22Rv1 (cell line): ENCODE data around the gene ASTN2.

Experiments used
- H3K27ac ChIP-seq: fragments of 450-650 bp; 2 replicates; pipeline ENCODE4 v1.5.1; 2017
- ZFX ChIP-seq: fragments of 450-650 bp; IDR thresholded peaks from 2 replicates; pipeline ENCODE4 v1.6.1; 2017; ENCODE audit warnings: antibody characterized with exemption, borderline replicate concordance
- TF ChIP-seq, protein P1 (sequence below): fragments of 450-650 bp; IDR thresholded peaks from 2 replicates; pipeline ENCODE4 v1.5.1; 2017; ENCODE audit warnings: mild to moderate bottlenecking

Gene ASTN2

GRCh38 chr9:117160254-117160653, 254.6 kb downstream of the ASTN2 start:
- H3K27ac ChIP-seq = no peak overlapping the region
- TF ChIP-seq ZFX = no peak
- TF ChIP-seq, protein P1, sequence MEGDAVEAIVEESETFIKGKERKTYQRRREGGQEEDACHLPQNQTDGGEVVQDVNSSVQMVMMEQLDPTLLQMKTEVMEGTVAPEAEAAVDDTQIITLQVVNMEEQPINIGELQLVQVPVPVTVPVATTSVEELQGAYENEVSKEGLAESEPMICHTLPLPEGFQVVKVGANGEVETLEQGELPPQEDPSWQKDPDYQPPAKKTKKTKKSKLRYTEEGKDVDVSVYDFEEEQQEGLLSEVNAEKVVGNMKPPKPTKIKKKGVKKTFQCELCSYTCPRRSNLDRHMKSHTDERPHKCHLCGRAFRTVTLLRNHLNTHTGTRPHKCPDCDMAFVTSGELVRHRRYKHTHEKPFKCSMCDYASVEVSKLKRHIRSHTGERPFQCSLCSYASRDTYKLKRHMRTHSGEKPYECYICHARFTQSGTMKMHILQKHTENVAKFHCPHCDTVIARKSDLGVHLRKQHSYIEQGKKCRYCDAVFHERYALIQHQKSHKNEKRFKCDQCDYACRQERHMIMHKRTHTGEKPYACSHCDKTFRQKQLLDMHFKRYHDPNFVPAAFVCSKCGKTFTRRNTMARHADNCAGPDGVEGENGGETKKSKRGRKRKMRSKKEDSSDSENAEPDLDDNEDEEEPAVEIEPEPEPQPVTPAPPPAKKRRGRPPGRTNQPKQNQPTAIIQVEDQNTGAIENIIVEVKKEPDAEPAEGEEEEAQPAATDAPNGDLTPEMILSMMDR = peak; percentile 57

GRCh38 chr9:117156771-117157535, 257.9 kb downstream of the ASTN2 start:
- no peak overlapping the region for H3K27ac ChIP-seq
- TF ChIP-seq ZFX = no peak
- TF ChIP-seq, protein P1 = no peak

GRCh38 chr9:117156144-117156688, 258.6 kb downstream of the ASTN2 start:
- H3K27ac ChIP-seq = no peak overlapping the region

GRCh38 chr9:117153021-117153420, 261.8 kb downstream of the ASTN2 start:
- TF ChIP-seq ZFX = no peak
- TF ChIP-seq, protein P1 = no peak
- no peak overlapping the region for H3K27ac ChIP-seq

More at GRCh38 chr9:117156144-117156688, 258.6 kb downstream of the ASTN2 start:
- TF ChIP-seq, protein P1 = no peak
- TF ChIP-seq ZFX = no peak

DNA sequence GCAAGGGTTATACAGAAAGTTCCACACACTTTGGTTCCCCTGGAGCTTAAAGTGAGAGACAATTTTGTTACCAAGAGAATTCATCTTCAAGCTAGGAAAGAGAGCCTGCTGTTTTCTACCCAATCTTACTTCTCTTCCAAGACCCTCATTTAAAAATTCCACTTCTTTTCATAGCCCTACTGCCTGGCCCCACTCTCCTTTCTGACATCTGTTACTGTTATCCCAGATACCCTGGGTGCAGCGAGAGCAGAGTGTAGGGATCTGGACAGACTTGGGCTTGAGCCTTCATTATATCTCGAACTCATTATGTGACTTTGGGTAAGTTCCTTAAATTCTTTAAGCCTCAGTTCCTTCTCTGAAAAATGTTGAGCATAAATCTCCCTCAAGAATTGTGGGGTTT, 263.1 kb downstream of the ASTN2 start:
- no peak overlapping the region for H3K27ac ChIP-seq
- TF ChIP-seq, protein P1 = no peak
- TF ChIP-seq ZFX = no peak

GRCh38 chr9:117149996-117150395, 264.9 kb downstream of the ASTN2 start:
- TF ChIP-seq, protein P1 = no peak
- TF ChIP-seq ZFX = no peak
- H3K27ac ChIP-seq = no peak overlapping the region

DNA sequence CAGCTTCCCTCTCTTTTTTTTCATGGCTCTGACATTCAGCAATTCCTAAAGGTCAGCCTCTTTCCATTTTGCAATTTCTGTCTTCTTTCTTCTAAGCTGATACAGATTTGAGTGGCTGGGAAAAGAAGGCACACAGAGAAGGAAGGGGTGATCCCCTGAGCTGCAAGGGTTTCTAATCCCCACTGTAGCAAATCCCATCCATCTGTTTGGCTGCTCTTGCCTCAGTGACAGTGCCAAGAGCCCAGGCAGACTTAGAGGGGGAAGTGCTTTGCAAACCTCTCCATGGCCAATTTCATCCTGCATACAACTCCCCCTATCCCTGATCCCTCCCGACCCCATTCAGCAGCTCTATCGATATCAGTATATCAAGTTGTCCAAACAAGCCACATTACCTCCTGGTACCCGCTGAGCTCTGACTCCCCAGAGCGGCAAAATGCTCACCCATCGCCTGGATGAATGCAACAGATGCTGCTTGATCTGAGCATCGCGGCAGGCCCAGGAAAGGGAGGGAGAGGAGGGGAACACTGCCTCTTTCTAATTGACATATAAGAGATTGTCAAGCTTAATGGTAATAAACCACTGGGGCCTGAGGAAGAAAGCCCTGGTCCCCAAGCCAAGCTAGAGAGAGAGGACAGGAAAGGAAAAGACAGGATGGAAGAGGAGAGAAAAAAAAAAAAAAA, 268.9 kb downstream of the ASTN2 start:
- TF ChIP-seq, protein P1 = no peak
- TF ChIP-seq ZFX = no peak
- H3K27ac ChIP-seq = no peak overlapping the region
